GM21576 (cell line): Measurements from ENCODE around the gene PRIMPOL.
"Not testable (repeated sequence)": the region's sequence is repeated elsewhere in the genome, so short reads cannot be mapped to it uniquely, and the experiment has no call there.

ENCODE experiments used
- ATAC-seq: cut with Tn5 transposase; IDR thresholded peaks from one replicate; pipeline ENCODE4 v1.9.1; 2021; ENCODE audit warnings: mild to moderate bottlenecking, moderate library complexity; ENCODE audit not compliant: unreplicated experiment

Gene PRIMPOL

GRCh38 chr4:184649026-184649970 lies at the start of gene PRIMPOL, which contains the start of gene CASP3:
TSS of gene PRIMPOL (plus strand) at chr4:184649738. CDS start at chr4:184657141, 7,403 bp downstream.
TSS of gene CASP3 (minus strand) at chr4:184649447. CDS start at chr4:184638453, 10,994 bp downstream.
- peak; percentile 79 for ATAC-seq

- not testable (repeated sequence) for ATAC-seq
Observed at GRCh38 chr4:184600982-184601381, 48.6 kb upstream of the PRIMPOL start.

- ATAC-seq = not testable (repeated sequence)
Observed at GRCh38 chr4:184602857-184603256, 46.7 kb upstream of the PRIMPOL start.

GRCh38 chr4:184607429-184607828 lies 42.1 kb upstream of the PRIMPOL start:
- not testable (repeated sequence) for ATAC-seq

- ATAC-seq = no peak
Observed at GRCh38 chr4:184612074-184612473, 37.5 kb upstream of the PRIMPOL start.

GRCh38 chr4:184613405-184613804 lies 36.1 kb upstream of the PRIMPOL start:
- ATAC-seq = no peak

GRCh38 chr4:184614509-184614908 lies 35.0 kb upstream of the PRIMPOL start:
- ATAC-seq = no peak

GRCh38 chr4:184616168-184616567 lies 33.4 kb upstream of the PRIMPOL start:
- ATAC-seq = not testable (repeated sequence)

GRCh38 chr4:184616633-184617551 lies 32.6 kb upstream of the PRIMPOL start:
- peak; percentile 78 for ATAC-seq

- no peak for ATAC-seq
Observed at GRCh38 chr4:184617600-184618196, 31.8 kb upstream of the PRIMPOL start.

- no peak for ATAC-seq
Observed at GRCh38 chr4:184620212-184620867, 29.2 kb upstream of the PRIMPOL start.

- ATAC-seq = no peak
Observed at GRCh38 chr4:184621518-184621917, 28.0 kb upstream of the PRIMPOL start.

- ATAC-seq = not testable (repeated sequence)
Observed at GRCh38 chr4:184624504-184624903, 25.0 kb upstream of the PRIMPOL start.

- ATAC-seq = no peak
Observed at GRCh38 chr4:184624972-184625554, 24.5 kb upstream of the PRIMPOL start.

GRCh38 chr4:184625783-184626596 lies 23.5 kb upstream of the PRIMPOL start:
- ATAC-seq = not testable (repeated sequence)

GRCh38 chr4:184628103-184628502 lies 21.4 kb upstream of the PRIMPOL start:
- no peak for ATAC-seq

GRCh38 chr4:184632842-184633241 lies 16.7 kb upstream of the PRIMPOL start:
- no peak for ATAC-seq

- ATAC-seq = no peak
Observed at GRCh38 chr4:184635381-184635780, 14.2 kb upstream of the PRIMPOL start.

GRCh38 chr4:184636144-184636543 lies 13.4 kb upstream of the PRIMPOL start:
- no peak for ATAC-seq
